B cell (primary cell): ENCODE measurements around the gene PHACTR1.

Experiments
- EZH2 ChIP-seq: IDR thresholded peaks from 2 replicates; pipeline ENCODE4 v1.6.1; 2012; ENCODE audit warnings: borderline replicate concordance, low read depth, mild to moderate bottlenecking, moderate library complexity, low read length; ENCODE audit not compliant: insufficient read depth, poor library complexity, severe bottlenecking
- TF ChIP-seq, protein P1 (sequence below): fragments of 200-600 bp; IDR thresholded peaks from one replicate; pipeline ENCODE4 v1.8.0; 2022; ENCODE audit warnings: antibody characterized with exemption, mild to moderate bottlenecking

DNA sequence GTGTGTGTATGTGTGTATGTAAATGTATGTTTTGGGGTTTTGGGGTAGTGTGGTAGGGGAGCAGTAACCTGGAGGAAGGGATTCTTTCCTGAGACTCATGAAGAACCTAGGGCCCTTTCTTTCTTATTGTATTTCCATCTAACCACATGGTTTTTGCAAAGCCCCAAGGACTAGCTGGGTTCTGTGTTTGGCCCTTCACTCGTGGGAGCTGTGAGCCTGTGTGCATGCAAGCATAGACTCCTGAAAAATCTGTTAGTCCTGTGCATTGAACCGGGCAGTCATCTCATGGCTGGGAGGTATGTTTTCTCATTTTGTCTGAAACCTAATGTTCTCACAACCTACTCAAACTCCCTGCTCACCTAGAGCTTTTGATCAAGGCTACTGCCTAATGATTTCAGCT lies 219.1 kb downstream of the PHACTR1 start:
- TF ChIP-seq, protein P1, sequence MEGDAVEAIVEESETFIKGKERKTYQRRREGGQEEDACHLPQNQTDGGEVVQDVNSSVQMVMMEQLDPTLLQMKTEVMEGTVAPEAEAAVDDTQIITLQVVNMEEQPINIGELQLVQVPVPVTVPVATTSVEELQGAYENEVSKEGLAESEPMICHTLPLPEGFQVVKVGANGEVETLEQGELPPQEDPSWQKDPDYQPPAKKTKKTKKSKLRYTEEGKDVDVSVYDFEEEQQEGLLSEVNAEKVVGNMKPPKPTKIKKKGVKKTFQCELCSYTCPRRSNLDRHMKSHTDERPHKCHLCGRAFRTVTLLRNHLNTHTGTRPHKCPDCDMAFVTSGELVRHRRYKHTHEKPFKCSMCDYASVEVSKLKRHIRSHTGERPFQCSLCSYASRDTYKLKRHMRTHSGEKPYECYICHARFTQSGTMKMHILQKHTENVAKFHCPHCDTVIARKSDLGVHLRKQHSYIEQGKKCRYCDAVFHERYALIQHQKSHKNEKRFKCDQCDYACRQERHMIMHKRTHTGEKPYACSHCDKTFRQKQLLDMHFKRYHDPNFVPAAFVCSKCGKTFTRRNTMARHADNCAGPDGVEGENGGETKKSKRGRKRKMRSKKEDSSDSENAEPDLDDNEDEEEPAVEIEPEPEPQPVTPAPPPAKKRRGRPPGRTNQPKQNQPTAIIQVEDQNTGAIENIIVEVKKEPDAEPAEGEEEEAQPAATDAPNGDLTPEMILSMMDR: no peak
- TF ChIP-seq EZH2: no peak
